Measurements from ENCODE around the gene MICU2. TPM values are rescaled to one million over a fixed set of nuclear protein-coding genes. Genes with fewer than 3 reads are reported as not detected.
A peak's percentile ranks its signal among the peaks of the same experiment; 100 is the strongest.

The MICU2 gene, protein sequence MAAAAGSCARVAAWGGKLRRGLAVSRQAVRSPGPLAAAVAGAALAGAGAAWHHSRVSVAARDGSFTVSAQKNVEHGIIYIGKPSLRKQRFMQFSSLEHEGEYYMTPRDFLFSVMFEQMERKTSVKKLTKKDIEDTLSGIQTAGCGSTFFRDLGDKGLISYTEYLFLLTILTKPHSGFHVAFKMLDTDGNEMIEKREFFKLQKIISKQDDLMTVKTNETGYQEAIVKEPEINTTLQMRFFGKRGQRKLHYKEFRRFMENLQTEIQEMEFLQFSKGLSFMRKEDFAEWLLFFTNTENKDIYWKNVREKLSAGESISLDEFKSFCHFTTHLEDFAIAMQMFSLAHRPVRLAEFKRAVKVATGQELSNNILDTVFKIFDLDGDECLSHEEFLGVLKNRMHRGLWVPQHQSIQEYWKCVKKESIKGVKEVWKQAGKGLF
- 10 to 100 TPM; 38.6 to 53.3 (median 39.3) TPM for polyA plus RNA-seq

DNA sequence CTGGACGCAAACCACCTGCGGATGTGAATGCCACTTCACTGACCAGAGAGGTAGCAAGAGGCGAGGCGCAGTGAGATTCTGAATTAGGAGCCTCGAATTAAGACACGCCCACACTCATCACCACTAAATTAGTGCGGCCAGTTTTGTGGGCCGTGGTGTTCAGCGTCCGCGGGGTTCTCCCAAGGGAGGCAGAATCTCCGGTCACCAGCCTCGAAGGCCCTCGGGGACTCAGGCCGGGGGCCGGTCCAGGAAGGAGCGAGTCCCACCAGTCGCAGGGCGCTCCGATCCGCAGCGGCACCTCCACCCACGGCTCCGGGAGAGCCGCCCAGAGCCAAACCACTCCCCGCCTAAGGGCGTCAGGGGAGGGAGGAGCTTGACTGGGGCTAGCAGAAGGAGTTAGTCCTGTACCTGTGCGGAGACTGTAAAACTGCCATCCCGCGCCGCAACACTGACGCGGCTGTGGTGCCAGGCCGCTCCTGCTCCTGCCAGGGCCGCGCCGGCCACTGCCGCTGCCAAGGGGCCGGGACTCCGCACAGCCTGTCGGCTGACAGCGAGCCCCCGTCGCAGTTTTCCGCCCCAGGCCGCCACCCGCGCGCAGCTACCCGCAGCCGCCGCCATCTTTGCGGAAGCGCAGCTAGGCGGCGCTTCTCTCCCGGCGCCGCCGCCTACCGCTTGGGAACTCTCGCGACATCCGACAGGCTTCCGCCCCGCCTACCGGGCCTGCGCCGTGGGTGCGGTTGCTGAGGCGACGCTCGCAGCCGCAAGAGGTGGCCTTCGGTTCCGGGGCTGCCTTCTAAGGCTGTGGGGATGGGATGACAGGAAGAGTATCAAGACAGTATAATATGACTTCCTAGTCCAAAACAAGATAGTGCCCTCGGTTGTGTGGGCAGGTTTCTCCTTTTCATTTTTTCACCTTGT lies at the start of gene MICU2:
Gene MICU2, minus strand, starts transcription at position 640 of the 918 bp plus-strand sequence. Its CDS starts 22 bp downstream, at position 618.
- peak; percentile 96 to 97 (median 96) for DNase-seq
- H3K4me3 Mint-ChIP-seq: peak within 1 kb of the TSS; percentile 86 to 92 (median 91)
- H3K36me3 Mint-ChIP-seq: peaks cover 5 to 6% (median 6%) of the 10 kb centered on the region in 3 donors
- peak within 1 kb of the TSS; percentile 88 to 97 (median 94) for H3K27ac Mint-ChIP-seq
- peaks cover 0 to 2% (median 0%) of the 10 kb centered on the region in 6 donors for H3K9me3 Mint-ChIP-seq
- H3K4me1 Mint-ChIP-seq: peaks cover 40 to 61% of the 10 kb centered on the region in 2 donors
- peaks cover 8 to 22% (median 13%) of the 10 kb centered on the region in 3 donors for H3K27me3 Mint-ChIP-seq (ENCODE audit: low read depth in 3 of 3)

- Mint-ChIP-seq H3K4me3 (no peak overlapping the region), H3K27me3 (ENCODE audit: low read depth in 3 of 3) (peaks cover 0 to 4% (median 1%) of the 10 kb centered on the region in 3 donors), H3K4me1 (peaks cover 0 to 8% of the 10 kb centered on the region in 2 donors), H3K9me3 (no peaks in the 10 kb centered on the region), H3K27ac (no peak overlapping the region), H3K36me3 (no peaks in the 10 kb centered on the region)
- DNase-seq: no peak
Observed at GRCh38 chr13:21641629-21642028, 37.7 kb upstream of the MICU2 start.

DNA sequence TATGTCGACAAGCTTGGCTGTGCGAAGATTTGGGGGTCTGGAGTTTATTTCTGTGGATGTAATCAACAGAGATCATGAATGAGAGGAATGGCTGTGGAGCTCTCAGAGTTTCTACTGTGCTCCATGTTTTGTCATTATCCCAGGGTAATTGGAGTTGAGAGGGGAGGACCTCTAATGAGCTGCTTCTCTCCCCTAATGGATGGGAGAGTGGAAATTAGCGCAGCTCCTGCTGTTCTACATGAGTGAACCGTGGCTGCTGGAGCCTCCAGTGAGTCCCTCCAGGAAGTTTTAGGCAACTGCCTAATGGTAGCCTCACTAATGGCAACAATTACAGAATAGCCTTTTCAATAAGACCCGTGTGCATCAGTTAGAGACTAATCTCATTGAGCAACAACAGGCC lies 35.6 kb upstream of the MICU2 start:
- no peak for DNase-seq
- no peaks in the 10 kb centered on the region for H3K36me3 Mint-ChIP-seq
- H3K4me3 Mint-ChIP-seq: no peak overlapping the region
- no peaks in the 10 kb centered on the region for H3K9me3 Mint-ChIP-seq
- H3K27me3 Mint-ChIP-seq (ENCODE audit: low read depth in 3 of 3): peaks cover 0 to 3% (median 3%) of the 10 kb centered on the region in 3 donors
- peaks cover 0 to 8% of the 10 kb centered on the region in 2 donors for H3K4me1 Mint-ChIP-seq
- H3K27ac Mint-ChIP-seq: no peak overlapping the region

- H3K36me3 Mint-ChIP-seq: no peaks in the 10 kb centered on the region
- peak; percentile 34 to 50 (median 38) for DNase-seq
- H3K27me3 Mint-ChIP-seq (ENCODE audit: low read depth in 3 of 3): peaks cover 0 to 3% (median 3%) of the 10 kb centered on the region in 3 donors
- peaks cover 0 to 8% of the 10 kb centered on the region in 2 donors for H3K4me1 Mint-ChIP-seq
- no peak overlapping the region for H3K27ac Mint-ChIP-seq
- no peak overlapping the region for H3K4me3 Mint-ChIP-seq
- H3K9me3 Mint-ChIP-seq: no peaks in the 10 kb centered on the region
Observed at GRCh38 chr13:21638319-21639282, 34.6 kb upstream of the MICU2 start.

- peak overlapping the region in 1 of 5 donors; percentile 40 for H3K4me3 Mint-ChIP-seq
- peaks cover 0 to 8% of the 10 kb centered on the region in 2 donors for H3K4me1 Mint-ChIP-seq
- H3K27ac Mint-ChIP-seq: peak overlapping the region in 1 of 6 donors; percentile 48
- DNase-seq: no peak
- peaks cover 0 to 3% (median 1%) of the 10 kb centered on the region in 3 donors for H3K27me3 Mint-ChIP-seq (ENCODE audit: low read depth in 3 of 3)
- H3K36me3 Mint-ChIP-seq: no peaks in the 10 kb centered on the region
- H3K9me3 Mint-ChIP-seq: no peaks in the 10 kb centered on the region
Observed at GRCh38 chr13:21637296-21637695, 33.3 kb upstream of the MICU2 start.

DNA sequence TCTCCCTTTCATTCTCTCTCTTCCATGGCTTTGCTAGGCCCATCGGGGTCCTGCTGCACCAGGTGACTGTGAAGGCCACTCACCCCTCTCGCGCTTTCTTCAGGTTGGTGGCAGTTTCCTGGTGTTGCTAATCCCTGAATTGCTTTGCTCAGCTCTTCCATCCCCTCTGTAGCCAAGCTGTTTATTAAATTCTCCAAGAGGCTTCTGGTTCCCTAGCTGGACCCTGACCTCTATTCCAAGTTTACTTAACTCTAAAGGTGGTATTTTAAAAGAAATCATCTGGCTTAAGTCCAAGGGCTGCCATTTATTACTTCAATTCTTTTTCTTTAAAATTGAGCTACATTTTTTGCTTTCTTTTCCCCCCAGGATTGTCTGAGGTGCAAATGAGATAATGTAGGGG lies 32.7 kb upstream of the MICU2 start:
- H3K36me3 Mint-ChIP-seq: no peaks in the 10 kb centered on the region
- DNase-seq: no peak
- peaks cover 1 to 5% (median 2%) of the 10 kb centered on the region in 3 donors for H3K27me3 Mint-ChIP-seq (ENCODE audit: low read depth in 3 of 3)
- H3K4me1 Mint-ChIP-seq: peaks cover 0 to 8% of the 10 kb centered on the region in 2 donors
- H3K27ac Mint-ChIP-seq: no peak overlapping the region
- H3K4me3 Mint-ChIP-seq: no peak overlapping the region
- H3K9me3 Mint-ChIP-seq: peaks cover 0 to 6% (median 0%) of the 10 kb centered on the region in 6 donors

DNA sequence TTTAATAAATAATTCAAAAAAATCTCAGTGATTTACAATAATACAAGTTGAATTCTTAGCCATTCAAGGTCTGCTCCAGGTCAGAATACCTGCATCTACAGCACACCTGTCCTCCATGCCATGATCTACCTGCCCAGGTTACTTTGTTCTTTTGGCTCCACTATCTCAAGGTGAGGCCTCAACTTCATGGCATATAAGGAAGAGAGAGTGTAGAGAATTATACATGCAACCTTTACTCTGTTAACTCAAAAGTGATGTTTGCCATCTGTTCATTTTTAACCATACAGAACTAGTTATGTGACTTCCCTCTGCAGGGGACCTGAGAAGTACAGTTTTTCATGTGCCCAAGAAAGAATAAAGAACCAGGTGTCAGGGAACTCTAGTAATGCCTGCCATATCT lies 28.2 kb upstream of the MICU2 start:
- no peak for DNase-seq
- Mint-ChIP-seq H3K36me3 (no peaks in the 10 kb centered on the region), H3K27ac (no peak overlapping the region), H3K9me3 (peaks cover 0 to 10% (median 0%) of the 10 kb centered on the region in 6 donors), H3K4me3 (no peak overlapping the region), H3K4me1 (peaks cover 0 to 2% of the 10 kb centered on the region in 2 donors), H3K27me3 (ENCODE audit: low read depth in 3 of 3) (peaks cover 1 to 5% (median 2%) of the 10 kb centered on the region in 3 donors)

- H3K4me1 Mint-ChIP-seq: peaks cover 0 to 2% of the 10 kb centered on the region in 2 donors
- peaks cover 0 to 3% (median 0%) of the 10 kb centered on the region in 3 donors for H3K36me3 Mint-ChIP-seq
- no peak overlapping the region for H3K4me3 Mint-ChIP-seq
- no peak for DNase-seq
- H3K27ac Mint-ChIP-seq: no peak overlapping the region
- peaks cover 0 to 11% (median 8%) of the 10 kb centered on the region in 3 donors for H3K27me3 Mint-ChIP-seq (ENCODE audit: low read depth in 3 of 3)
- H3K9me3 Mint-ChIP-seq: no peaks in the 10 kb centered on the region
Observed at GRCh38 chr13:21625366-21625765, 21.4 kb upstream of the MICU2 start.

DNA sequence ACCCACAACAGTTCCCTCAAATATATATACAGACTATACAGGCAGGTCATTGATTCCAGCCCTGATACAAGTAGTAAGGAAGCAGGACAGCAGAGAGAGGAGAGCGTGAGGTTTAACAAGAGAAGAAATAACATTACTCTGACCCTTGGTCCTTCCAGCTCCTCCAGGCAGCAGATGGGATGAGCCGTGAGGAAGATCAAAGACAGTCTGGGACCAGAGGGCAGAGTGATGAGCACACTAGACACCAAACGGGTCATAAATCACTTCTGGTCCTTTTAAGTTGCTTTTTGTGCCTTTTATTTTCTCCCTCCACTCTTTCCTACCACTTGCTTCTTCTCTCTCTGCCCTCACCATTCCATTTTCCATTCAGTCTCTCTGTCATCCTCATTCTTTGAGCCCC lies 16.9 kb upstream of the MICU2 start:
- Mint-ChIP-seq H3K9me3 (no peaks in the 10 kb centered on the region), H3K4me3 (no peak overlapping the region), H3K36me3 (peaks cover 0 to 3% (median 0%) of the 10 kb centered on the region in 3 donors), H3K27me3 (ENCODE audit: low read depth in 3 of 3) (peaks cover 1 to 22% (median 8%) of the 10 kb centered on the region in 3 donors), H3K27ac (no peak overlapping the region), H3K4me1 (peaks cover 0 to 9% of the 10 kb centered on the region in 2 donors)
- no peak for DNase-seq

GRCh38 chr13:21619633-21620220 lies 15.8 kb upstream of the MICU2 start:
- peaks cover 0 to 7% of the 10 kb centered on the region in 2 donors for H3K4me1 Mint-ChIP-seq
- no peak overlapping the region for H3K27ac Mint-ChIP-seq
- H3K9me3 Mint-ChIP-seq: no peaks in the 10 kb centered on the region
- no peak for DNase-seq
- peaks cover 1 to 22% (median 4%) of the 10 kb centered on the region in 3 donors for H3K27me3 Mint-ChIP-seq (ENCODE audit: low read depth in 3 of 3)
- H3K4me3 Mint-ChIP-seq: no peak overlapping the region
- H3K36me3 Mint-ChIP-seq: peaks cover 0 to 3% (median 0%) of the 10 kb centered on the region in 3 donors

- no peaks in the 10 kb centered on the region for H3K36me3 Mint-ChIP-seq
- no peak for DNase-seq
- no peaks in the 10 kb centered on the region for H3K9me3 Mint-ChIP-seq
- no peak overlapping the region for H3K27ac Mint-ChIP-seq
- peaks cover 0 to 7% of the 10 kb centered on the region in 2 donors for H3K4me1 Mint-ChIP-seq
- H3K27me3 Mint-ChIP-seq (ENCODE audit: low read depth in 3 of 3): peaks cover under 1 to 18% (median 1%) of the 10 kb centered on the region in 3 donors
- peak overlapping the region in 3 of 5 donors; percentile 6 to 36 (median 21) for H3K4me3 Mint-ChIP-seq
Observed at GRCh38 chr13:21616880-21617279, 12.9 kb upstream of the MICU2 start.

GRCh38 chr13:21616205-21616866 lies 12.4 kb upstream of the MICU2 start:
- peaks cover 0 to 14% (median 1%) of the 10 kb centered on the region in 3 donors for H3K27me3 Mint-ChIP-seq (ENCODE audit: low read depth in 3 of 3)

More at GRCh38 chr13:21616205-21616866, 12.4 kb upstream of the MICU2 start:
- Mint-ChIP-seq H3K27ac (no peak overlapping the region), H3K9me3 (no peaks in the 10 kb centered on the region), H3K4me1 (peaks cover 0 to 7% of the 10 kb centered on the region in 2 donors), H3K4me3 (peak overlapping the region in 3 of 5 donors; percentile 21 to 42 (median 41)), H3K36me3 (no peaks in the 10 kb centered on the region)
- DNase-seq: no peak
